GM23248 (cell line): Measurements from ENCODE around the gene THSD7A. TPM values are rescaled to one million over a fixed set of nuclear protein-coding genes. Genes with fewer than 3 reads are reported as not detected.

ENCODE experiments used
- DNase-seq: peaks from one replicate; pipeline ENCODE4 v3.0.0-alpha.2; 2015
- H2AFZ ChIP-seq: fragments of 200-600 bp; sonication (generic); 2 replicates; pipeline ENCODE4 v1.6.1; 2016; ENCODE audit warnings: antibody characterized with exemption
- H3F3A ChIP-seq: fragments of 200-600 bp; sonication (generic); 2 replicates; pipeline ENCODE4 v1.6.1; 2016; ENCODE audit warnings: mild to moderate bottlenecking, antibody characterized with exemption, mixed run types; ENCODE audit not compliant: insufficient read depth
- H3K27ac ChIP-seq: fragments of 200-600 bp; sonication (generic); 2 replicates; pipeline ENCODE4 v1.5.1; 2016; ENCODE audit warnings: mild to moderate bottlenecking
- H3K27me3 ChIP-seq: fragments of 200-600 bp; sonication (generic); replicated peaks from 2 replicates; pipeline ENCODE4 v1.6.1; 2016; ENCODE audit warnings: mild to moderate bottlenecking; ENCODE audit not compliant: insufficient read depth
- H3K36me3 ChIP-seq: fragments of 200-600 bp; sonication (generic); 2 replicates; pipeline ENCODE4 v1.6.1; 2016; ENCODE audit warnings: low read depth, mild to moderate bottlenecking
- H3K4me1 ChIP-seq: fragments of 200-600 bp; sonication (generic); 2 replicates; pipeline ENCODE4 v1.6.1; 2016; ENCODE audit warnings: mild to moderate bottlenecking; ENCODE audit not compliant: insufficient read depth
- H3K4me2 ChIP-seq: fragments of 200-600 bp; sonication (generic); one replicate; pipeline ENCODE4 v1.6.1; 2016; ENCODE audit warnings: mild to moderate bottlenecking; ENCODE audit not compliant: unreplicated experiment
- H3K4me3 ChIP-seq: fragments of 200-600 bp; sonication (generic); 2 replicates; pipeline ENCODE4 v1.5.1; 2016; ENCODE audit warnings: mild to moderate bottlenecking
- H3K79me2 ChIP-seq: fragments of 200-600 bp; sonication (generic); 2 replicates; pipeline ENCODE4 v1.6.1; 2016; ENCODE audit warnings: mild to moderate bottlenecking; ENCODE audit not compliant: insufficient read depth
- H3K9ac ChIP-seq: fragments of 200-600 bp; sonication (generic); 2 replicates; pipeline ENCODE4 v1.6.1; 2016; ENCODE audit warnings: mild to moderate bottlenecking
- H3K9me2 ChIP-seq: fragments of 200-600 bp; sonication (generic); 2 replicates; pipeline ENCODE4 v1.6.1; 2016; ENCODE audit warnings: mixed run types, mild to moderate bottlenecking, moderate library complexity; ENCODE audit not compliant: insufficient read depth
- H3K9me3 ChIP-seq: fragments of 200-600 bp; sonication (generic); one replicate; pipeline ENCODE4 v1.6.1; 2017; ENCODE audit warnings: low read depth
- H4K20me1 ChIP-seq: fragments of 200-600 bp; sonication (generic); 2 replicates; pipeline ENCODE4 v1.6.0; 2016; ENCODE audit not compliant: insufficient read depth
- EZH2 ChIP-seq: fragments of 200-600 bp; sonication (generic); IDR thresholded peaks from 2 replicates; pipeline ENCODE4 v1.6.1; 2018; ENCODE audit warnings: antibody characterized with exemption, mild to moderate bottlenecking; ENCODE audit not compliant: insufficient read depth, poor library complexity, severe bottlenecking
- EZH2phosphoT487 ChIP-seq: fragments of 200-600 bp; sonication (generic); IDR thresholded peaks from 2 replicates; pipeline ENCODE4 v1.6.1; 2018; ENCODE audit warnings: antibody characterized with exemption, moderate library complexity, mild to moderate bottlenecking, low read depth; ENCODE audit not compliant: insufficient read depth
- WGBS, 2 experiments: methylation state at CpG; one replicate each; pipeline ENCODE4 v1.1.6; 2015 to 2017; ENCODE audit warnings: low lambda C conversion rate in 2 of 2, low coverage in 1 of 2; ENCODE audit errors: missing lambda C conversion rate in 2 of 2; 5-methylcytosine and 5-hydroxymethylcytosine counted together
- in situ Hi-C: fragments of 300-500 bp; cut with MboI; formaldehyde crosslinking; loops from 2 replicates; pipeline ENCODE4 v1.15.0; 2020
- polyA plus RNA-seq: library from polyadenylated mRNA; unstranded; fragments of >200 nt; fragmentation: Nextera tagmentation; extraction: Ambion mirVana; gene quantifications from 2 replicates; pipeline ENCODE4 v1.2.1, GENCODE V29; 2016
- total RNA-seq: library from RNA; depleted of rRNA; stranded (reverse); fragments of >200 nt; shearing (Covaris generic); gene quantifications from 2 replicates; pipeline ENCODE4 v1.2.3, GENCODE V29; 2014

The THSD7A gene
- total and polyA plus RNA-seq, 2 experiments from 2014 or later: not detected

DNA sequence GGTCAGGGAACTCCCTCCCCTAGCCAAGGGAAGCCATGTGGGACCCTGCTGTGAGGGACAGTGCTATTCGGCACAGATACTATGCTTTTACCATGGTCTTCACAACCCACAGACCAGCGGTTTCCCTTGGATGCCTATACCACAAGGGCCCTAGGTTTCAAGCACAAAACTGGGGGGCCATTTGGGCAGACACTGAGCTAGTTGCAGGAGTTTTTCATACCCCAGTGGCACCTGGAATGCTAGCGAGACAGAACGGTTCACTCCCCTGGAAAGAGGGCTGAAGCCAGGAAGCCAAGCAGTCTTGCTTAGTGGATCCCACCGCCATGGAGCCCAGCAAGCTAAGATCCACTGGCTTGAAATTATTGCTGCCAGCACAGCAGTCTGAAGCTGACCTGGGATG lies 156.8 kb downstream of the THSD7A start:
- TF ChIP-seq EZH2phosphoT487: no peak
- Histone ChIP-seq H3K27ac (no peak overlapping the region), H4K20me1 (no peaks in the 10 kb centered on the region), H3F3A (no peaks in the 10 kb centered on the region), H3K27me3 (no peaks in the 10 kb centered on the region), H3K4me3 (no peak overlapping the region), H3K4me1 (no peaks in the 10 kb centered on the region), H2AFZ (no peak overlapping the region), H3K36me3 (no peaks in the 10 kb centered on the region), H3K9me3 (no peaks in the 10 kb centered on the region), H3K9me2 (no peaks in the 10 kb centered on the region), H3K79me2 (no peaks in the 10 kb centered on the region), H3K4me2 (no peak overlapping the region), H3K9ac (no peak overlapping the region)
- 47 to 51% methylated on average over 5 of the region's 5 CpGs for WGBS, 2 experiments
- in situ Hi-C loops: no loop called here
- DNase-seq: no peak

DNA sequence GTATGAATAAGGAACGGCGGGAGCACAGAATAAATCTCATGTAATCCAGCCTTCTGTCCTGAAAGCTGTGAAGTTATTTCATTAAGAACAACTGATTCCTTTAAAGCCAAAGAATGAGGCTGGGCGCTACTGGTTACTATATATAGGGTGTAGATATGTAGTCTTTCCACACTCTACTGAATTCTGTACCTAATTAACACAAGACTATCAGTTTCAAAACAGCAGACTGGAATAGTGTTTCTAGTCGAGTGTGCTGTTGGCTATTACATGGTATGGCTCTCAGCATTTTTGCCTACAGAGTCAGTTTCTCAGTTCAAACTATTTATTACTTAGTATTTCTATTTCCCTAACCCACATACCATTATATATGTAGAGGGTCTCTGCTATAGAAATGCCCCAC lies 163.3 kb downstream of the THSD7A start:
- Histone ChIP-seq H3K27ac (no peak overlapping the region), H3K9ac (no peak overlapping the region), H3K4me3 (no peak overlapping the region), H3K9me3 (no peaks in the 10 kb centered on the region), H3K4me2 (no peak overlapping the region), H3F3A (no peaks in the 10 kb centered on the region), H2AFZ (no peak overlapping the region), H3K27me3 (no peaks in the 10 kb centered on the region), H3K9me2 (no peaks in the 10 kb centered on the region), H3K4me1 (no peaks in the 10 kb centered on the region), H3K79me2 (no peaks in the 10 kb centered on the region), H4K20me1 (no peaks in the 10 kb centered on the region), H3K36me3 (no peaks in the 10 kb centered on the region)
- TF ChIP-seq EZH2phosphoT487: no peak
- TF ChIP-seq EZH2: no peak
- DNase-seq: no peak
- WGBS, 2 experiments: 31 to 32% methylated on average over 4 of the region's 4 CpGs
- in situ Hi-C loops: no loop called here

DNA sequence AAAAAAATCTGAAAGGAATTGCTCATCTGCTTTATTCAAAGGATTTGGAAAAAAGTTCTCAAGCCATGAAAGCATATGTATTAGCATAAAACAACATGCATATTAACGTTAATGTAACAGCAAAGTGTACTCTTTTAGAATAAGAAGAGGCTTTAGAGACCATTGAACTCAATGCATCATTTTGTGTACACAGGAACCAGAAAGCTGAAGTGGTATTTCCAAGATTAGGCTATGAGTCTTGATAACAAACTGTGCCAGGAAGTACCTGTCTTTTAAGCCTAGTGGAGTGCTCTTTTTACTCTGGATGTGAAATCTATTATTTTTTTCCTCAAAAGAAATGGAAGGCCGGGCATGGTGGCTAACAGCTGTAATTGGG lies 164.2 kb downstream of the THSD7A start:
- Histone ChIP-seq H3K9me3 (no peaks in the 10 kb centered on the region), H3K4me3 (no peak overlapping the region), H3K9me2 (no peaks in the 10 kb centered on the region), H3K27ac (no peak overlapping the region), H3F3A (no peaks in the 10 kb centered on the region), H2AFZ (no peak overlapping the region), H3K4me1 (no peaks in the 10 kb centered on the region), H3K79me2 (no peaks in the 10 kb centered on the region), H3K4me2 (no peak overlapping the region), H3K9ac (no peak overlapping the region), H4K20me1 (no peaks in the 10 kb centered on the region), H3K36me3 (no peaks in the 10 kb centered on the region), H3K27me3 (no peaks in the 10 kb centered on the region)
- WGBS, 2 experiments: 51 to 59% methylated on average over 2 of the region's 2 CpGs
- TF ChIP-seq EZH2phosphoT487: no peak
- no peak for TF ChIP-seq EZH2
- no peak for DNase-seq
- in situ Hi-C loops: no loop called here

DNA sequence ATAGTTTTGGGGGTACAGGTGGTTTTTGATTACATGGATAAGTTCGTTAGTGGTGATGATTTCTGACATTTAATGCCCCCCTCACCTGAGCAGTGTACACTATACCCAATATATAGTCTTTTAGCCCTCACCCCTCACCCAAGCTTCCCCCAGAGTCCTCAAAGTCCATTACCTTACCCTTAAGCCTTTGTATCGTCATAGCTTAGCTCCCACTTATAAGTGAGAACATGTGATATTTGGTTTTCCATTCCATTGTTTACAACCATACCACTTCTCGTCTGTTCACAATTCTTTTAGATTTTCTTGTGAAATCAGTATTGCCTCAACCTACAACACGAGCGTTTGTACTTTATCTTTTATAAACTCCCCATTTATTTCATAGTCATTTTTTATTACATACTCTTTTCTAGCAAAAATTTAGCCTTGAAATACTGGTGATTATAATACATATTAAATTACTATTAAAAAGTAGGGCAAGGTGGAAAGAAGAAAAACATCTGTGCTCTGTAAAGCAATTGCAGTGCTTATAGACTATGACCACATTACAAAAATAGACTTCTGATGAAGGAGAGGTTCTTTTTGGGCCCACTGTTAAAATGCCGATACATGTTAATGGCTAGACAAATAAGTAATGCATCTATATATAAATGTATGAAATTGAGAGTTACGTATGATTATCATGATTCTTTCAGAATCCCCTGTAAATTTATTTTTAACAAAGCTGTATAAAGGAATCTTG lies 164.8 kb downstream of the THSD7A start:
- no peak overlapping the region for H2AFZ ChIP-seq
- no peaks in the 10 kb centered on the region for H3K36me3 ChIP-seq
- no peaks in the 10 kb centered on the region for H3K27me3 ChIP-seq
- DNase-seq: no peak
- no peak overlapping the region for H3K4me2 ChIP-seq
- 63 to 66% methylated on average over 7 of the region's 7 CpGs for WGBS, 2 experiments
- H3K9me3 ChIP-seq: no peaks in the 10 kb centered on the region
- no peaks in the 10 kb centered on the region for H3K9me2 ChIP-seq
- in situ Hi-C loops: no loop called here
- no peaks in the 10 kb centered on the region for H3K4me1 ChIP-seq
- H3K79me2 ChIP-seq: no peaks in the 10 kb centered on the region
- H3K4me3 ChIP-seq: no peak overlapping the region
- H3F3A ChIP-seq: no peaks in the 10 kb centered on the region
- TF ChIP-seq EZH2phosphoT487: no peak
- H3K27ac ChIP-seq: no peak overlapping the region
- H4K20me1 ChIP-seq: no peaks in the 10 kb centered on the region
- H3K9ac ChIP-seq: no peak overlapping the region

DNA sequence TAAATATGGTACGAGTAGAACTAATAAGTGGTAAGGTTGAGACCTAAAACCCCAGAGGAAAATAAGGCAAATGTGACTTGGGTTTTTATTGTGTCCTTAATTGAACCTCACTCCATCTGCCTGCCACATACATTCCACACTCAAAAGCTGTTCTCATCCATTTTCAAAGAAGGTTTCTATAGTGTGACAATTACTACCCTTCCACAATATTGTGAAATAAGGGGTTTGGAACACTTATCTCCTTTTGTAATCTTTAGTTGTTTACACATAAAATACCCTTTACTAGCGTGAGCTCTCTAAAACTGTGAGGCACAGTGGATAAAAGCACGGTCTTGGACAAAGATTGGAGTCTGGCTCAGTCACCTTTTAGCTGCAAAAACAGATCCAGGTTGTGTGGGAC lies 166.6 kb downstream of the THSD7A start:
- Histone ChIP-seq H3K27ac (no peak overlapping the region), H3K4me3 (no peak overlapping the region), H3K27me3 (no peaks in the 10 kb centered on the region), H3K36me3 (no peaks in the 10 kb centered on the region), H4K20me1 (no peaks in the 10 kb centered on the region), H3K4me1 (no peaks in the 10 kb centered on the region), H3K9ac (no peak overlapping the region), H3K4me2 (no peak overlapping the region), H3K79me2 (no peaks in the 10 kb centered on the region), H3K9me2 (no peaks in the 10 kb centered on the region), H3F3A (no peaks in the 10 kb centered on the region), H2AFZ (no peak overlapping the region), H3K9me3 (no peaks in the 10 kb centered on the region)
- WGBS, 2 experiments: 25 to 27% methylated on average over 3 of the region's 3 CpGs
- no peak for DNase-seq
- TF ChIP-seq EZH2phosphoT487 (no peak), EZH2 (no peak)
- in situ Hi-C loops: no loop called here
